ENCODE measurements around the gene GRIP1.

The GRIP1 gene

GRCh38 chr12:66365718-66366490 lies 313.0 kb downstream of the GRIP1 start:
- DNase-seq, result no peak

GRCh38 chr12:66361703-66362102 lies 317.2 kb downstream of the GRIP1 start:
- DNase-seq, result no peak

GRCh38 chr12:66359300-66359699 lies 319.6 kb downstream of the GRIP1 start:
- no peak for DNase-seq

- DNase-seq, result no peak
Observed at GRCh38 chr12:66354291-66354690, 324.6 kb downstream of the GRIP1 start.

- no peak for DNase-seq
Observed at GRCh38 chr12:66352899-66353298, 326.0 kb downstream of the GRIP1 start.

GRCh38 chr12:66352197-66352596 lies 326.7 kb downstream of the GRIP1 start:
- no peak for DNase-seq

GRCh38 chr12:66351301-66351700 lies 327.6 kb downstream of the GRIP1 start:
- DNase-seq, result no peak

- DNase-seq, result no peak
Observed at GRCh38 chr12:66345956-66346355, 332.9 kb downstream of the GRIP1 start.

GRCh38 chr12:66345212-66345611 lies 333.7 kb downstream of the GRIP1 start:
- DNase-seq, result no peak

GRCh38 chr12:66341126-66341525 lies 337.8 kb downstream of the GRIP1 start:
- DNase-seq, result no peak

GRCh38 chr12:66340131-66340530 lies 338.7 kb downstream of the GRIP1 start:
- no peak for DNase-seq

- DNase-seq, result no peak
Observed at GRCh38 chr12:66337381-66338010, 341.4 kb downstream of the GRIP1 start.

GRCh38 chr12:66335746-66336145 lies 343.1 kb downstream of the GRIP1 start:
- no peak for DNase-seq

- no peak for DNase-seq
Observed at GRCh38 chr12:66331814-66332213, 347.1 kb downstream of the GRIP1 start.

- no peak for DNase-seq
Observed at GRCh38 chr12:66331016-66331415, 347.9 kb downstream of the GRIP1 start.

GRCh38 chr12:66329941-66330340 lies 348.9 kb downstream of the GRIP1 start:
- no peak for DNase-seq

GRCh38 chr12:66323017-66323416 lies 355.9 kb downstream of the GRIP1 start:
- DNase-seq, result no peak

GRCh38 chr12:66321435-66321834 lies 357.4 kb downstream of the GRIP1 start:
- no peak for DNase-seq

- no peak for DNase-seq
Observed at GRCh38 chr12:66320996-66321395, 357.9 kb downstream of the GRIP1 start.

GRCh38 chr12:66319266-66319954 lies 359.5 kb downstream of the GRIP1 start:
- no peak for DNase-seq

- DNase-seq, result no peak
Observed at GRCh38 chr12:66314278-66314677, 364.6 kb downstream of the GRIP1 start.

GRCh38 chr12:66312189-66312588 lies 366.7 kb downstream of the GRIP1 start:
- no peak for DNase-seq

- DNase-seq, result no peak
Observed at GRCh38 chr12:66309606-66310005, 369.3 kb downstream of the GRIP1 start.

- no peak for DNase-seq
Observed at GRCh38 chr12:66304296-66304900, 374.5 kb downstream of the GRIP1 start.
